NB4 (cell line): Measurements from ENCODE around the gene RBCK1.
"Not testable (repeated sequence)": the region's sequence is repeated elsewhere in the genome, so short reads cannot be mapped to it uniquely, and the experiment has no call there.

ENCODE experiments used
- DNase-seq: peaks from one replicate; pipeline ENCODE4 v3.0.0; 2010; ENCODE audit warnings: low read depth
- H3K4me3 ChIP-seq: one replicate; pipeline ENCODE4 v1.5.1; 2011; ENCODE audit warnings: mild to moderate bottlenecking, low read depth, low read length, moderate library complexity
- CTCF ChIP-seq: IDR thresholded peaks from one replicate; pipeline ENCODE4 v1.5.1; 2012; ENCODE audit warnings: low read depth, low read length
- MAX ChIP-seq: IDR thresholded peaks from 2 replicates; pipeline ENCODE4 v1.6.1; 2011; ENCODE audit warnings: low read depth, low read length
- MYC ChIP-seq: IDR thresholded peaks from 2 replicates; pipeline ENCODE4 v1.6.1; 2011; ENCODE audit warnings: low read depth, low read length
- POLR2A ChIP-seq: IDR thresholded peaks from 2 replicates; pipeline ENCODE4 v1.6.1; 2011; ENCODE audit warnings: mild to moderate bottlenecking; ENCODE audit not compliant: insufficient read length; ENCODE audit errors: extremely low read depth

The RBCK1 gene

GRCh38 chr20:440148-440547 is 32.0 kb downstream of the RBCK1 start:
- DNase-seq = no peak
- TF ChIP-seq MAX (no peak), POLR2A (no peak), CTCF (no peak)
- H3K4me3 ChIP-seq = no peak overlapping the region

GRCh38 chr20:440636-441035 is 32.5 kb downstream of the RBCK1 start:
- no peak for DNase-seq
- no peak overlapping the region for H3K4me3 ChIP-seq
- TF ChIP-seq CTCF (no peak), MYC (no peak), POLR2A (no peak), MAX (no peak)

DNA sequence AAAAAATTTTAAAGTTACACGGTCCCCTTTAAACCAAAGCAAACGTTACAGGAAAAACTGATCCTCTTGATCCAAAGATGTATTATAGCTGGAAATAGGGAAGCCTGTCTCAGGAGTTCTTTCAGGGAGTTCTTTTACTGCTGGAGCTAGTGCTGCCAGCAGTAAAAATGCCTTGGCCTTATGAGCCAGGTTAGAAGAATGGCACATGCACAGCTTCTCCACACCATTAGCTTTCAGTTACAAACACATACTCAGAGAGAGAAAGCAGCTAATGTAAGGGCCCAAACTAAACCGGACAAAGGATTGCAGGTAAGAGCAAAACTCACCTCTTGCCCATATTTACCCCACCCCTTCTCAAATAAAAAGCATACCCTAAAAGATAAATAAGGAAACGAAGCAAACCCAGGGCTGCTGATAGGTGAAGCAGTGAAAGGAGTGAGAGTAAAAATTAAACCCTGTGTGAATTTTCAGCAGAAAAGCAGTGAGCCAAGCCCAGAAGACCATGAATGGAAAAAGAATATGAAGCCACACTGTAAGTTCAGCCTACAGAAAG is 35.2 kb downstream of the RBCK1 start:
- TF ChIP-seq MAX = no peak
- no peak for TF ChIP-seq CTCF
- TF ChIP-seq MYC = no peak
- no peak for TF ChIP-seq POLR2A
- no peak overlapping the region for H3K4me3 ChIP-seq
- DNase-seq = no peak

GRCh38 chr20:444117-444516 is 36.0 kb downstream of the RBCK1 start:
- DNase-seq = no peak
- no peak for TF ChIP-seq MAX
- no peak for TF ChIP-seq POLR2A
- TF ChIP-seq MYC = no peak
- TF ChIP-seq CTCF = no peak
- no peak overlapping the region for H3K4me3 ChIP-seq

GRCh38 chr20:444862-445426 is 36.8 kb downstream of the RBCK1 start:
- H3K4me3 ChIP-seq = no peak overlapping the region
- no peak for DNase-seq
- no peak for TF ChIP-seq CTCF
- TF ChIP-seq POLR2A = no peak
- TF ChIP-seq MAX = no peak

DNA sequence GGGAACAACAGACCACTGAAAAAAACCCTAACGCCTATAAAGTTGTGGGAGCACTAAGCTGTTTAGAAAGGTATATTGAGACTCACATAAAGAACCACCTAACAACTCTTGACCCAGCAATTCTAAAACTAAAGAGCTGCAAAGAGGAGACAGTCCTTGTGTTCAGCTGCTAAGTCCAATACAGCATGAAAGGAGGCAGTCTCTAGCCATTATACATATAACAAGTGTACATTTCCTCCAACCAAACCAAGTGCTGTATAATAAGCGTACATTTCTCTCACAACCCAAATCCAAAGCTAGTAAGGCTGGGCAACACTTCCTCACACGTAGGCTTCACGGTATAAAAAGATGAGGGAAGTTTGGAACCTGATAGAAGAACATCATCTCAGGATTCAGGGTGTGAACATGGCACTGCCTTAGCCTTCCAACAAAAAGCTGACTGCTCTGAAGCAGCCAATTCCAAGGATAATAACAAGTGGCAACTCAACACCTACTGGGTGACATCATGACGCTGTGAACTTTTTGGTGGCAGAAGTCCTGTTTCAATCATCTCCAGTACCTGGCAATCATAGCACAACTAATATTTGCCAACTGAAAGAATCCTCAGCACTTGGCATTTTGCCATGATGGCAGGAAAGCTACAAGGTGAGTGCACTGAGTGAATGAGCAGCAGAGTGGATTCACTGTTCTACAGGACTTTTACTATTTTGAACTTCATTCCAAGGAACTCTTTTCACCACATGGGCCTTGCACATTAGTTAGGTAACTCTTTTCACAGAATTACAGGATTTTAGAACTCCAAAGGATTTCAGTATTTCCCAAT is 37.6 kb downstream of the RBCK1 start:
- no peak overlapping the region for H3K4me3 ChIP-seq
- no peak for DNase-seq
- TF ChIP-seq CTCF (no peak), MAX (no peak), MYC (no peak), POLR2A (no peak)

- not testable (repeated sequence) for H3K4me3 ChIP-seq, DNase-seq
Measured at GRCh38 chr20:452021-452420, 43.9 kb downstream of the RBCK1 start.
